GM12878 (cell line): ENCODE measurements around the gene ACADL. TPM values are rescaled to one million over a fixed set of nuclear protein-coding genes. Genes with fewer than 3 reads are reported as not detected.

Experiments used
- ATAC-seq: fragments of 200-7000 bp; cut with Tn5 transposase; 3 replicates; pipeline ENCODE4 v1.9.1; 2020; ENCODE audit warnings: mild to moderate bottlenecking, moderate library complexity
- BruUV-seq: library from RNA; stranded (reverse); fragments of 400-500 nt; replicated peaks from 2 replicates; lab custom pipeline; 2021; lab: Mats Ljungman, UMichigan
- CTCF ChIA-PET: fragments of 300-600 bp; sonication (Branson Sonifier 250); formaldehyde crosslinking; extraction: SDS; loops from one replicate; lab custom pipeline; 2021; ENCODE audit warnings: inconsistent platforms; lab: Yijun Ruan, JAX
- POLR2A ChIA-PET: fragments of 350-600 bp; formaldehyde crosslinking; extraction: SDS; loops from one replicate; lab custom pipeline; 2021; ENCODE audit warnings: inconsistent platforms; lab: Charles Lee
- RAD21 ChIA-PET: fragments of 300-600 bp; sonication (Branson Sonifier 250); formaldehyde crosslinking; loops from one replicate; lab custom pipeline; 2023; ENCODE audit warnings: antibody characterized with exemption; ENCODE audit not compliant: unreplicated experiment; lab: Charles Lee
- SMC1A ChIA-PET: fragments of 300-600 bp; sonication (Branson Sonifier 250); formaldehyde crosslinking; loops from one replicate; lab custom pipeline; 2023; ENCODE audit not compliant: unreplicated experiment, uncharacterized antibody; lab: Charles Lee
- DNase-seq: peaks from one replicate; pipeline ENCODE4 v3.0.0-alpha.2; 2011; ENCODE audit warnings: low read depth, low spot score
- FAIRE-seq: peaks from 3 replicates; lab custom pipeline; 2011; peaks lifted over from hg19 to GRCh38; lab: Jason Lieb, UNC
- H2AFZ ChIP-seq: 2 replicates; pipeline ENCODE4 v1.6.0; 2011; ENCODE audit warnings: low read depth, low read length, control low read depth; ENCODE audit not compliant: control insufficient read depth
- H3K27ac ChIP-seq: 2 replicates; pipeline ENCODE4 v1.5.1; 2011; ENCODE audit warnings: control low read depth; ENCODE audit not compliant: control insufficient read depth, insufficient read depth
- H3K27me3 ChIP-seq, 2 experiments: replicated peaks in 1 of 2; 2 replicates each; pipeline versions ENCODE4 v1.6.0 to v1.6.1; 2011; ENCODE audit warnings: low read length in 1 of 2; ENCODE audit not compliant: control insufficient read depth in 2 of 2, insufficient read depth in 2 of 2
- H3K36me3 ChIP-seq, 2 experiments: 2 replicates each; pipeline ENCODE4 v1.5.1; 2011; ENCODE audit warnings: low read length in 1 of 2; ENCODE audit not compliant: control insufficient read depth in 2 of 2, insufficient read depth in 2 of 2
- H3K4me1 ChIP-seq: 2 replicates; pipeline ENCODE4 v1.6.1; 2011; ENCODE audit warnings: mild to moderate bottlenecking, low read length, moderate library complexity, mixed read lengths; ENCODE audit not compliant: control insufficient read depth, insufficient read depth
- H3K4me2 ChIP-seq: 2 replicates; pipeline ENCODE4 v1.6.0; 2011; ENCODE audit warnings: control low read depth; ENCODE audit not compliant: control insufficient read depth, insufficient read depth
- H3K4me3 ChIP-seq: fragments of 200-600 bp; sonication (generic); 2 replicates; pipeline ENCODE4 v1.5.1; 2016
- H3K79me2 ChIP-seq: 2 replicates; pipeline ENCODE4 v1.6.0; 2011; ENCODE audit warnings: low read length; ENCODE audit not compliant: control insufficient read depth, insufficient read depth
- H3K9ac ChIP-seq: 2 replicates; pipeline ENCODE4 v1.8.0; 2011; ENCODE audit warnings: low read length, control low read depth, mixed read lengths; ENCODE audit not compliant: control insufficient read depth, insufficient read depth
- H3K9me3 ChIP-seq: replicated peaks from 3 replicates; pipeline ENCODE4 v1.5.1; 2011; ENCODE audit warnings: mild to moderate bottlenecking, low read length; ENCODE audit not compliant: control insufficient read depth, insufficient read depth
- H4K20me1 ChIP-seq: 2 replicates; pipeline ENCODE4 v1.6.0; 2011; ENCODE audit not compliant: control insufficient read depth, insufficient read depth
- BCL3 ChIP-seq: IDR thresholded peaks from 2 replicates; pipeline ENCODE4 v1.6.1; 2011; ENCODE audit warnings: borderline replicate concordance, low read depth, mild to moderate bottlenecking, moderate library complexity, low read length; ENCODE audit not compliant: insufficient read depth, poor library complexity, severe bottlenecking
- ESRRA ChIP-seq: IDR thresholded peaks from 2 replicates; pipeline ENCODE4 v1.6.1; 2012; ENCODE audit warnings: mild to moderate bottlenecking, low read length, improper control_type of control experiment
- KAT2A ChIP-seq: conservative IDR thresholded peaks from 2 replicates; pipeline ENCODE4 v1.6.1; 2011; ENCODE audit warnings: low read depth, low read length; ENCODE audit not compliant: control insufficient read depth
- MEF2A ChIP-seq: IDR thresholded peaks from 2 replicates; pipeline ENCODE4 v1.6.1; 2011; ENCODE audit warnings: low read depth, mild to moderate bottlenecking, low read length, moderate library complexity; ENCODE audit not compliant: insufficient read depth
- MYC ChIP-seq: IDR thresholded peaks from 2 replicates; pipeline ENCODE4 v1.6.1; 2011; ENCODE audit warnings: mild to moderate bottlenecking, low read length, moderate library complexity, inconsistent platforms; ENCODE audit not compliant: insufficient read depth, insufficient replicate concordance, insufficient read length, severe bottlenecking
- SUZ12 ChIP-seq: fragments of 200-600 bp; sonication (generic); IDR thresholded peaks from one replicate; pipeline ENCODE4 v1.6.1; 2018; ENCODE audit warnings: antibody characterized with exemption, mild to moderate bottlenecking; ENCODE audit not compliant: unreplicated experiment
- WGBS: methylation state at CpG from one replicate; pipeline ENCODE4 v1.1.6; 2016; ENCODE audit warnings: low lambda C conversion rate; ENCODE audit not compliant: insufficient replicate concordance, insufficient coverage; ENCODE audit errors: missing lambda C conversion rate; 5-methylcytosine and 5-hydroxymethylcytosine counted together
- in situ Hi-C: fragments of 300-500 bp; cut with MboI; formaldehyde crosslinking; loops from 9 replicates; pipeline ENCODE4 v1.14.3; 2018; ENCODE audit warnings: mixed read lengths
- intact Hi-C: fragments of 100-400 bp; cut with micrococcal nuclease; formaldehyde crosslinking; loops from one replicate; pipeline ENCODE4 v1.14.2; 2022; ENCODE audit not compliant: unreplicated experiment
- polyA plus RNA-seq, 11 experiments: library from polyadenylated mRNA; depleted of rRNA in 4 of 11; unstranded in 6 of 11; stranded (reverse) in 5 of 11; fragments of >200 nt; fragmentation: Nextera tagmentation in 4 of 11; fragmentation: Illumina TruSeq in 1 of 11; extraction: Ambion mirVana in 4 of 11; extraction: Trizol in 1 of 11; gene quantifications; 1 replicate in 1 of 11; 2 replicates in 10 of 11; pipeline versions ENCODE4 v1.2.1 to v1.2.3, GENCODE V29; 2011 to 2016; ENCODE audit warnings: inconsistent platforms in 2 of 11, missing spikeins in 2 of 11, low read depth in 1 of 11
- total RNA-seq, 4 experiments: library from RNA; depleted of rRNA in 3 of 4; stranded (reverse); fragments of >200 nt in 3 of 4; fragmentation: Illumina TruSeq in 1 of 4; extraction: Trizol in 1 of 4; gene quantifications; 2 replicates each; pipeline versions ENCODE4 v1.2.1 to v1.2.3, GENCODE V29; 2013 to 2021
- TF ChIP-seq, protein P1 (sequence below): fragments of 450-650 bp; formaldehyde crosslinking; IDR thresholded peaks from 2 replicates; pipeline ENCODE4 v1.5.0; 2022; ENCODE audit warnings: mild to moderate bottlenecking, missing genetic modification characterization

Gene ACADL
- total and polyA plus RNA-seq, 10 of the 15 experiments (the other 5 are each of a cell fraction or from before 2014, with no cell fraction given): not detected

GRCh38 chr2:210230518-210230917 is 5.3 kb upstream of the ACADL start:
- intact Hi-C loops: no loop called here
- no peak overlapping the region for H3K9ac ChIP-seq
- ChIA-PET POLR2A (no interaction called here), CTCF (interaction anchor here (0.7 kb wide), 1 partner anchor 11 kb away, joined by 3 read pairs; no protein-coding TSS in a partner anchor), SMC1A (interaction anchor here (1.2 to 1.9 kb wide), 2 partner anchors 12 to 30 kb away, joined by 3 to 7 read pairs; no protein-coding TSS in a partner anchor), RAD21 (no interaction called here)
- DNase-seq (no peak), ATAC-seq (no peak), FAIRE-seq (no peak)
- H3K27ac ChIP-seq: no peak overlapping the region
- peaks cover under 1 to 1% of the 10 kb centered on the region in 2 experiments; a peak in 3 of 4 replicates for H3K27me3 ChIP-seq
- no peaks in the 10 kb centered on the region for H3K79me2 ChIP-seq
- no peaks in the 10 kb centered on the region for H3K36me3 ChIP-seq
- 12% methylated on average over 2 of the region's 2 CpGs for WGBS
- no TSS peak for BruUV-seq
- no peaks in the 10 kb centered on the region for H3K4me1 ChIP-seq
- TF ChIP-seq KAT2A (no peak), MYC (no peak), BCL3 (no peak), SUZ12 (no peak)
- H3K4me3 ChIP-seq: no peak overlapping the region
- H3K9me3 ChIP-seq: no peaks in the 10 kb centered on the region
- in situ Hi-C loops: no loop called here
- H2AFZ ChIP-seq: no peak overlapping the region
- H4K20me1 ChIP-seq: no peaks in the 10 kb centered on the region
- no peak overlapping the region for H3K4me2 ChIP-seq

DNA sequence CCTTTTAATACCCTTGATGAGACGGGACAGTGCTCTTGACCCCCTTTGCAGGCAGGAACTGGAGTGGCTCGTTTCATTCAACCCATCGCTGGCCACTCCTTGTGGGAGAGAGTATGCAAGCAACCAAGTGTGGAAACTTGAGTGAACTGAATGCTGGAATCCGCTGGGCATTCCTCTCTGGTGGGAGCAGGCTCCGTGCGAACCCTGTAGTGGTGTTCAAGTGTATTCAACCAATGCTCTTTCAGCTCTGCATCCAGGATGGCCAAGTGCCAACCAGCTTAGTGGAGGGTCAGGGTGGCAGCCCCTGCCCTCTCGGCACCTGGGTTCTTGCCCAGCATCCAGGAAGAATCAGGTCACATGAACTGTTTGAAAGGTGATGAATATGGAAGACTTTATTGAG is 3.3 kb upstream of the ACADL start:
- no peak for DNase-seq
- ATAC-seq: no peak
- FAIRE-seq: no peak
- in situ Hi-C loops: no loop called here
- TF ChIP-seq, protein P1, sequence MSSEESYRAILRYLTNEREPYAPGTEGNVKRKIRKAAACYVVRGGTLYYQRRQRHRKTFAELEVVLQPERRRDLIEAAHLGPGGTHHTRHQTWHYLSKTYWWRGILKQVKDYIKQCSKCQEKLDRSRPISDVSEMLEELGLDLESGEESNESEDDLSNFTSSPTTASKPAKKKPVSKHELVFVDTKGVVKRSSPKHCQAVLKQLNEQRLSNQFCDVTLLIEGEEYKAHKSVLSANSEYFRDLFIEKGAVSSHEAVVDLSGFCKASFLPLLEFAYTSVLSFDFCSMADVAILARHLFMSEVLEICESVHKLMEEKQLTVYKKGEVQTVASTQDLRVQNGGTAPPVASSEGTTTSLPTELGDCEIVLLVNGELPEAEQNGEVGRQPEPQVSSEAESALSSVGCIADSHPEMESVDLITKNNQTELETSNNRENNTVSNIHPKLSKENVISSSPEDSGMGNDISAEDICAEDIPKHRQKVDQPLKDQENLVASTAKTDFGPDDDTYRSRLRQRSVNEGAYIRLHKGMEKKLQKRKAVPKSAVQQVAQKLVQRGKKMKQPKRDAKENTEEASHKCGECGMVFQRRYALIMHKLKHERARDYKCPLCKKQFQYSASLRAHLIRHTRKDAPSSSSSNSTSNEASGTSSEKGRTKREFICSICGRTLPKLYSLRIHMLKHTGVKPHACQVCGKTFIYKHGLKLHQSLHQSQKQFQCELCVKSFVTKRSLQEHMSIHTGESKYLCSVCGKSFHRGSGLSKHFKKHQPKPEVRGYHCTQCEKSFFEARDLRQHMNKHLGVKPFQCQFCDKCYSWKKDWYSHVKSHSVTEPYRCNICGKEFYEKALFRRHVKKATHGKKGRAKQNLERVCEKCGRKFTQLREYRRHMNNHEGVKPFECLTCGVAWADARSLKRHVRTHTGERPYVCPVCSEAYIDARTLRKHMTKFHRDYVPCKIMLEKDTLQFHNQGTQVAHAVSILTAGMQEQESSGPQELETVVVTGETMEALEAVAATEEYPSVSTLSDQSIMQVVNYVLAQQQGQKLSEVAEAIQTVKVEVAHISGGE: no peak
- TF ChIP-seq MEF2A (no peak), ESRRA (no peak)
- TF ChIP-seq, all 136 proteins: peak for 0
- H3K4me3 ChIP-seq: no peak overlapping the region
- BruUV-seq: no TSS peak
- H4K20me1 ChIP-seq: no peaks in the 10 kb centered on the region
- no peak overlapping the region for H2AFZ ChIP-seq
- no peaks in the 10 kb centered on the region for H3K36me3 ChIP-seq
- ChIA-PET CTCF (no interaction called here), SMC1A (no interaction called here), POLR2A (no interaction called here), RAD21 (no interaction called here)
- no peaks in the 10 kb centered on the region for H3K79me2 ChIP-seq
- intact Hi-C loops: no loop called here
- no peak overlapping the region for H3K27ac ChIP-seq
- no peak overlapping the region for H3K4me2 ChIP-seq
- WGBS: 33% methylated on average over 7 of the region's 7 CpGs
- H3K9me3 ChIP-seq: no peaks in the 10 kb centered on the region
- H3K27me3 ChIP-seq: peaks cover 3% of the 10 kb centered on the region in 2 experiments
- H3K9ac ChIP-seq: no peak overlapping the region
- no peaks in the 10 kb centered on the region for H3K4me1 ChIP-seq
